ENCODE data around the gene JAM3.

GRCh38 chr11:134134167-134134566, 65.3 kb downstream of the JAM3 start:
- no peak for TF ChIP-seq CTCF (IDR thresholded peaks at IDR 0.05; ENCODE audit: low read depth, low read length, poor library complexity, severe bottlenecking)
- no peak for TF ChIP-seq EZH2phosphoT487 (IDR thresholded peaks at IDR 0.05; ENCODE audit: borderline replicate concordance, low read length)

All from DOHH2 (cell line).